Ishikawa (cell line): Measurements from ENCODE around the gene B9D2.

Experiments
- CEBPB ChIP-seq: IDR thresholded peaks from 2 replicates; pipeline ENCODE4 v1.6.1; 2012
- CREB1 ChIP-seq: IDR thresholded peaks from 2 replicates; pipeline ENCODE4 v1.6.1; 2012; ENCODE audit warnings: low read depth
- EGR1 ChIP-seq: IDR thresholded peaks from 2 replicates; pipeline ENCODE4 v1.6.1; 2012
- EP300 ChIP-seq: IDR thresholded peaks from 2 replicates; pipeline ENCODE4 v1.6.1; 2012; ENCODE audit warnings: borderline replicate concordance
- FOXM1 ChIP-seq: IDR thresholded peaks from 2 replicates; pipeline ENCODE4 v1.6.1; 2012; ENCODE audit warnings: low read depth, borderline replicate concordance
- NFIC ChIP-seq: IDR thresholded peaks from 2 replicates; pipeline ENCODE4 v1.6.1; 2012
- RAD21 ChIP-seq: IDR thresholded peaks from 2 replicates; pipeline ENCODE4 v1.6.1; 2012; ENCODE audit warnings: low read depth
- TAF1 ChIP-seq: IDR thresholded peaks from 2 replicates; pipeline ENCODE4 v1.6.1; 2012; ENCODE audit warnings: low read depth, mild to moderate bottlenecking
- TCF12 ChIP-seq: IDR thresholded peaks from 2 replicates; pipeline ENCODE4 v1.6.1; 2012; ENCODE audit warnings: low read depth
- TEAD4 ChIP-seq: IDR thresholded peaks from 2 replicates; pipeline ENCODE4 v1.6.1; 2012
- YY1 ChIP-seq: IDR thresholded peaks from 2 replicates; pipeline ENCODE4 v1.6.1; 2012; ENCODE audit warnings: low read depth
- ZBTB7A ChIP-seq: IDR thresholded peaks from 2 replicates; pipeline ENCODE4 v1.6.1; 2012; ENCODE audit warnings: low read depth
- TF ChIP-seq, protein P1 (sequence below): IDR thresholded peaks from 2 replicates; pipeline ENCODE4 v1.6.1; 2012; ENCODE audit warnings: low read depth, mild to moderate bottlenecking
- TF ChIP-seq, protein P2 (sequence below): IDR thresholded peaks from 2 replicates; pipeline ENCODE4 v1.6.1; 2012
- TF ChIP-seq, protein P3 (sequence below): IDR thresholded peaks from 2 replicates; pipeline ENCODE4 v1.6.1; 2012

Gene B9D2

DNA sequence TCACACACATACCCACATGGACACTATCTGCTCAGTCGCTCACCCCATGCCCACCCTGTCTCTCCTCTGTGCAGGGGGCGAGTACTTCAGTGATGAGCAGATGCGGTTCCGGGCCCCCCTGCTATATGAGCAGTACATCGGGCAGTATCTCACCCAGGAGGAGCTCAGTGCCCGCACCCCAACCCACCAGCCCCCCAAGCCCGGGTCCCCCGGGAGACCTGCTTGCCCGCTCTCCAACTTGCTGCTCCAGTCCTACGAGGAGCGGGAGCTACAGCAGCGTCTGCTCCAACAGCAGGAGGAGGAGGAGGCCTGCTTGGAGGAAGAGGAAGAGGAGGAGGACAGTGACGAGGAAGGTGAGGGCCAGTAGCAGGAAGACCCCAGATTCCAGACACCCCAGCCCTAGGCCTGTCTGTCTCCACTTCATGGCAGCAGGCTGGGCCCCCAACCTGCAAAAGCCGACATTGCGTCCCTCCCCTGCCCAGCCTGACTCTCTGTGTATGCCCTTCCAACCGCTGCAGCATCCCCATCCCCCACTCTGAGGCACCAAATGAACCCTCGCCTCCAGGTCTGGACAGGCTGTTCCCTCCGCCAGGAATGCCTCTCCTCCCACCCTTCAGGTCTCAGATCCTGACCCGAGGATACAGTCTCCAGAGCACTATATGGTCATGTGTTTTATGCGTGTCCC is 44.3 kb downstream of the B9D2 start:
- TF ChIP-seq, protein P1, sequence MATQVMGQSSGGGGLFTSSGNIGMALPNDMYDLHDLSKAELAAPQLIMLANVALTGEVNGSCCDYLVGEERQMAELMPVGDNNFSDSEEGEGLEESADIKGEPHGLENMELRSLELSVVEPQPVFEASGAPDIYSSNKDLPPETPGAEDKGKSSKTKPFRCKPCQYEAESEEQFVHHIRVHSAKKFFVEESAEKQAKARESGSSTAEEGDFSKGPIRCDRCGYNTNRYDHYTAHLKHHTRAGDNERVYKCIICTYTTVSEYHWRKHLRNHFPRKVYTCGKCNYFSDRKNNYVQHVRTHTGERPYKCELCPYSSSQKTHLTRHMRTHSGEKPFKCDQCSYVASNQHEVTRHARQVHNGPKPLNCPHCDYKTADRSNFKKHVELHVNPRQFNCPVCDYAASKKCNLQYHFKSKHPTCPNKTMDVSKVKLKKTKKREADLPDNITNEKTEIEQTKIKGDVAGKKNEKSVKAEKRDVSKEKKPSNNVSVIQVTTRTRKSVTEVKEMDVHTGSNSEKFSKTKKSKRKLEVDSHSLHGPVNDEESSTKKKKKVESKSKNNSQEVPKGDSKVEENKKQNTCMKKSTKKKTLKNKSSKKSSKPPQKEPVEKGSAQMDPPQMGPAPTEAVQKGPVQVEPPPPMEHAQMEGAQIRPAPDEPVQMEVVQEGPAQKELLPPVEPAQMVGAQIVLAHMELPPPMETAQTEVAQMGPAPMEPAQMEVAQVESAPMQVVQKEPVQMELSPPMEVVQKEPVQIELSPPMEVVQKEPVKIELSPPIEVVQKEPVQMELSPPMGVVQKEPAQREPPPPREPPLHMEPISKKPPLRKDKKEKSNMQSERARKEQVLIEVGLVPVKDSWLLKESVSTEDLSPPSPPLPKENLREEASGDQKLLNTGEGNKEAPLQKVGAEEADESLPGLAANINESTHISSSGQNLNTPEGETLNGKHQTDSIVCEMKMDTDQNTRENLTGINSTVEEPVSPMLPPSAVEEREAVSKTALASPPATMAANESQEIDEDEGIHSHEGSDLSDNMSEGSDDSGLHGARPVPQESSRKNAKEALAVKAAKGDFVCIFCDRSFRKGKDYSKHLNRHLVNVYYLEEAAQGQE: no peak
- no peak for TF ChIP-seq TAF1
- no peak for TF ChIP-seq CEBPB
- TF ChIP-seq RAD21: no peak
- no peak for TF ChIP-seq YY1
- TF ChIP-seq, protein P2, sequence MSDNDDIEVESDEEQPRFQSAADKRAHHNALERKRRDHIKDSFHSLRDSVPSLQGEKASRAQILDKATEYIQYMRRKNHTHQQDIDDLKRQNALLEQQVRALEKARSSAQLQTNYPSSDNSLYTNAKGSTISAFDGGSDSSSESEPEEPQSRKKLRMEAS: no peak
- no peak for TF ChIP-seq ZBTB7A

DNA sequence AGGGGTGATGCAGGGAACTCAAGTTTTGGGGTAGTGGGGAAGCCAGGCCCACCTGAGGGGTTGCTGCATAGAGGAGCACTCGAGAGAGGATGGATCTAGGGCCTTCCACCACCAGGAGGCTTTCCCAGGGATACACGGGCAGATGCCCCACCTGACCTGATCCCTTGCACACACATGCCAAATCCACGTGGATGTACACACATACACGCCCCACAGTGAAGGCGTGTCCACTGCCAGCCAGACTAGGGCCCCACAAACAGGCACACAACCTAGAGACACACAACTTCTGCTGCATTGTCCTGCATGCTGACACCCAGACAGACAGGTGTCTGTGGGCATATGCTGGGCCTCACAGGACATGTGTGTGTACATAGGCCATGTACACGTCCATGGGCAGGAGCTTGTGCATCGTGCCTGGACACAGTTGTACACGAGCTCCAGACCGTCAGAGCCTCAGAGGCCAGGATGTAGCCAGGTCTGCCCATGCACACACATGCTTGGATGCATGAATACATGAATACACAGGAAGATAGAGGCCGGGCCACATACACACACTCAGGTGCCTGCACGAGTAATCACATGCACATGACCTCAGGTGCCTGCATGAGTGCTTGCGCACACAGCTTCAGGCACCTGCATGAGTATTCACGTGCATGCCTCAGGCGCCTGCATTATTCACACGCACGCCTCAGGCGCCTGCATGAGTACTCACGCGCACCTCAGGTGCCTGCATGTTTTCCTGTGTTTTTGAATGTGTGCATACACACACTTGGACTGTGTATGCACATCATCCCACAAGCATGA is 45.1 kb downstream of the B9D2 start:
- TF ChIP-seq ZBTB7A (no peak), CREB1 (no peak), EP300 (no peak)
- TF ChIP-seq, protein P3, sequence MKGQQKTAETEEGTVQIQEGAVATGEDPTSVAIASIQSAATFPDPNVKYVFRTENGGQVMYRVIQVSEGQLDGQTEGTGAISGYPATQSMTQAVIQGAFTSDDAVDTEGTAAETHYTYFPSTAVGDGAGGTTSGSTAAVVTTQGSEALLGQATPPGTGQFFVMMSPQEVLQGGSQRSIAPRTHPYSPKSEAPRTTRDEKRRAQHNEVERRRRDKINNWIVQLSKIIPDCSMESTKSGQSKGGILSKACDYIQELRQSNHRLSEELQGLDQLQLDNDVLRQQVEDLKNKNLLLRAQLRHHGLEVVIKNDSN: no peak

DNA sequence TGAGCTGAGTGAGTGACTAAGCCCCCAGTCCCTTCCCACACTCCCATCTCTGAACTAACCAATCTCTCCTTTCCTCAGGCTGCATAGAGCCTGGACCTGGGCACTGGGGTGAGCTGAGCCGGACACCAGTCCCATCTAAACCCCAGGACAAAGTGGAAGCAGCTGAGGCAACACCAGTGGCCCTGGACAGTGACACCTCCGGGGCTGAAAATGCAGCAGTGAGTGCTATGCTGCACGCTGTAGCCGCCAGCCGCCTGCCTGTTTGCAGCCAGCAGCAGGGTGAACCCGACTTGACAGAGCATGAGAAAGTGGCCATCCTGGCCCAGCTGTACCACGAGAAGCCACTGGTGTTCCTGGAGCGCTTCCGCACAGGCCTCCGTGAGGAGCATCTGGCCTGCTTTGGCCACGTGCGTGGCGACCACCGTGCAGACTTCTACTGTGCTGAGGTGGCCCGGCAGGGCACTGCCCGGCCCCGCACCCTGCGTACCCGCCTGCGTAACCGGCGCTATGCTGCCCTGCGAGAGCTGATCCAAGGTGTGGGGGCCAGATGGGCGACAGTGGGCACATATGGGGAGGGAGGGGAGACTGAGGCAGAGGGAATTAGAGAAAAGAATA is 47.5 kb downstream of the B9D2 start:
- TF ChIP-seq ZBTB7A (no peak), NFIC (no peak), CREB1 (no peak), FOXM1 (no peak), CEBPB (no peak)
- TF ChIP-seq, protein P3: no peak
- TF ChIP-seq, protein P2: no peak

DNA sequence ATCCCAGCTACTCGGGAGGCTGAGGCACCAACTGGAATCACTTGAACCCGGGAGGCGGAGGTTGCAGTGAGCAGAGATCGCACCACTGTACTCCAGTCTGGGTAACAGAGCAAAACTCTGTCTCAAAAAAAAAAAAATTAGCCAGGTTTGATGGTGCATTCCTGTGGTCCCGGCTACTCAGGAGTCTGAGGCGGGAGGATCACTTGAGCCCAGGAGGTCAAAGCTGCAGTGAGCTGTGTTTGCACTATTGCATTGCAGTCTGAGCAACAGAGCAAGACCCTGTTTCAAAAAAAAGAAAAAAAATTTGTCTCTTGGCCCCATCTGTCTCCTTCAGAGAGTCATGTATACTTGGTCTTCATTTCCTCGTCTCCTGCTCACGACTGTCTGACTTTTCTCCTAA is 52.3 kb downstream of the B9D2 start:
- TF ChIP-seq TEAD4: no peak
- TF ChIP-seq TCF12: no peak
- TF ChIP-seq TAF1: no peak
- no peak for TF ChIP-seq CEBPB
- no peak for TF ChIP-seq RAD21
- no peak for TF ChIP-seq EGR1
- no peak for TF ChIP-seq FOXM1
- TF ChIP-seq, protein P1: no peak
- no peak for TF ChIP-seq CREB1
- TF ChIP-seq, protein P3: no peak
- TF ChIP-seq, protein P2: no peak
- TF ChIP-seq YY1: no peak
- TF ChIP-seq NFIC: no peak
- TF ChIP-seq ZBTB7A: no peak
- TF ChIP-seq EP300: no peak

DNA sequence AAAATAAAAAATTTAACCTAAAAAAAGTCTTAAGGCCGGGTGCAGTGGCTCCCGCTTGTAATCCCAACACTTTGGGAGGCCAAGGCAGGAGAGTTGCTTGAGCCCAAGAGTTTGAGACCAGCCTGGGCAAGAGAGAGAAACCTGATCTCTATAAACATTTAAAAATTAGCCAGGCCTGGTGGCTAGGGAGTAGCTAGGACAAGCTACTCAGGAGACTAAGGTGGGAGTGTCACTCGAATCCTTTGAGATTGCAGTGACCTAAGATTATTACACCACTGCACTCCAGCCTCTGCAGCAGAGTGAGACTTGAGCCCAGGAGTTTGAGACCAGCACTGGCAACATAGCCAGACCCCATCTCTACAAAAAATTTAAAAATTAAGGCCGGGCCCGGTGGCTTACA is 52.9 kb downstream of the B9D2 start:
- no peak for TF ChIP-seq YY1
- TF ChIP-seq EP300: no peak
- no peak for TF ChIP-seq ZBTB7A
- TF ChIP-seq TAF1: no peak
- TF ChIP-seq TCF12: no peak
- no peak for TF ChIP-seq FOXM1
- TF ChIP-seq CREB1: no peak
- TF ChIP-seq, protein P1: no peak
- no peak for TF ChIP-seq RAD21
- TF ChIP-seq, protein P2: no peak
- no peak for TF ChIP-seq CEBPB
- TF ChIP-seq TEAD4: no peak
- TF ChIP-seq, protein P3: no peak
- TF ChIP-seq NFIC: no peak
- TF ChIP-seq EGR1: no peak
